Stomach (tissue), 9 donors: ENCODE results near the gene MAP3K10. TPM values are rescaled to one million over a fixed set of nuclear protein-coding genes. Genes with fewer than 3 reads are reported as not detected.

Experiments used
- DNase-seq, 2 donors: peaks; one replicate each; pipeline versions ENCODE4 v3.0.0 to v3.0.0-alpha.2; 2013 to 2019
- H3K27ac ChIP-seq, 5 donors: fragments of 200-600 bp in 4 of 5; sonication (generic) in 4 of 5; one replicate each; pipeline ENCODE4 v1.5.1; 2013 to 2019; ENCODE audit warnings: mild to moderate bottlenecking in 1 of 5, moderate library complexity in 1 of 5
- H3K27me3 ChIP-seq, 3 donors: fragments of 200-600 bp; sonication (generic); one replicate each; pipeline ENCODE4 v1.5.1; 2017 to 2019; ENCODE audit warnings: mixed run types in 1 of 3
- H3K36me3 ChIP-seq, 4 donors: fragments of 200-600 bp; sonication (generic); 1 replicate in 3 of 4; 2 replicates in 1 of 4; pipeline ENCODE4 v1.5.1; 2016 to 2019
- H3K4me1 ChIP-seq, 4 donors: fragments of 200-600 bp; sonication (generic); one replicate each; pipeline ENCODE4 v1.5.1; 2016 to 2019
- H3K4me3 ChIP-seq, 4 donors: fragments of 200-600 bp; sonication (generic) in 3 of 4; one replicate each; pipeline ENCODE4 v1.5.1; 2016 to 2019; ENCODE audit warnings: mild to moderate bottlenecking in 1 of 4
- H3K9me3 ChIP-seq, 4 donors: fragments of 200-600 bp; sonication (generic); one replicate each; pipeline ENCODE4 v1.5.1; 2016 to 2019
- CTCF ChIP-seq, 7 experiments: fragments of 450-650 bp in 4 of 7; fragments of 200-600 bp in 3 of 7; sonication (generic) in 3 of 7; IDR thresholded peaks; one replicate each; pipeline ENCODE4 v1.5.1; 2016 to 2019; ENCODE audit warnings: antibody characterized with exemption in 7 of 7, control low read depth in 2 of 7, mild to moderate bottlenecking in 1 of 7
- EP300 ChIP-seq: sonication (generic); formaldehyde crosslinking; IDR thresholded peaks from one replicate; pipeline ENCODE4 v1.6.1; 2017; ENCODE audit warnings: antibody characterized with exemption
- POLR2A ChIP-seq, 4 donors: fragments of 450-650 bp; IDR thresholded peaks; one replicate each; pipeline ENCODE4 v1.6.1; 2016; ENCODE audit warnings: antibody characterized with exemption in 4 of 4, control low read depth in 2 of 4, mild to moderate bottlenecking in 1 of 4, moderate library complexity in 1 of 4
- POLR2AphosphoS5 ChIP-seq, 3 donors: sonication (generic); formaldehyde crosslinking; IDR thresholded peaks; one replicate each; pipeline ENCODE4 v1.6.1; 2016; ENCODE audit warnings: antibody characterized with exemption in 3 of 3
- whole genome bisulfite sequencing, 5 donors: extraction: QIAGEN DNeasy Blood & Tissue Kit in 3 of 5; methylation state at CpG; one replicate each; pipeline versions ENCODE4 v1.1.5 to v1.1.7; 2013 to 2018; 5-methylcytosine and 5-hydroxymethylcytosine counted together
- intact Hi-C: fragments of 100-400 bp; cut with DNase I; formaldehyde crosslinking; loops from one replicate; pipeline ENCODE4 v1.15.1; 2023; ENCODE audit warnings: low total_unique reads
- polyA plus RNA-seq, 3 donors: library from polyadenylated mRNA; stranded (reverse); fragments of 200-250 nt; gene quantifications; one replicate each; pipeline ENCODE4 v1.2.3, GENCODE V29; 2013
- total RNA-seq, 5 donors: library from RNA; depleted of rRNA; stranded (reverse); fragments of >200 nt; gene quantifications; one replicate each; pipeline versions ENCODE4 v1.1.0 to v1.2.3, GENCODE V29; 2014 to 2016
- donor health status: healthy with polysubstance abuse.
- donor health status: Bipolar disorder and iron deficiency.
- donor health status: healthy.

MAP3K10 gene
- total and polyA plus RNA-seq, 8 donors = 5.2 to 34.5 (median 12.7) TPM

DNA sequence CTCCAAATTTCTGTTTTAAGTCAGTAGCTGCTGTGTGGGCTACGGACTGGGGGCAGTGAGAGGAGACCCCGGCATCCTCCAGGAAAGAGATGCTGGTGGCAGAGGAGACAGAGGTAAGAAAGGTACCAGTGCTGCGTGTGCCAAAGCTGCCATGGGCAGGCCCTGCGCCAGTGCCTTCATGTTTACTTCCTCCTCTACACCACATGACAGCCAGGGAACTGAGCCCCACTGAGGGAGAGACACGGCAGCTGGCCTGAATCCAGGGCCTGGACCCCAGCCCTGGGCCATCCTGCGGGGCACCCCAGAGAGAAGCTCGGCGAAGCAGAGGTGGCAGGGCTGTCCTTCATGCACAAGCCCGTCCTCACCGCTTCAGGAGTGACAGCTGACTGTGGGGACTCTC is 58.0 kb downstream of the MAP3K10 start:
- WGBS, 5 donors = 68 to 83% (median 73%) methylated on average over 10 of the region's 10 CpGs
- Histone ChIP-seq H3K4me1 (peaks cover 0 to 51% (median 16%) of the 10 kb centered on the region in 4 donors), H3K36me3 (peaks cover 9 to 66% (median 57%) of the 10 kb centered on the region in 4 donors), H3K27ac (no peak overlapping the region), H3K27me3 (no peaks in the 10 kb centered on the region), H3K9me3 (no peaks in the 10 kb centered on the region), H3K4me3 (no peak overlapping the region)
- no peak for DNase-seq
- no peak for TF ChIP-seq POLR2A (IDR thresholded peaks at IDR 0.05)
- TF ChIP-seq CTCF (IDR thresholded peaks at IDR 0.05) = no peak
- TF ChIP-seq POLR2AphosphoS5 (IDR thresholded peaks at IDR 0.05) = no peak
- no peak for TF ChIP-seq EP300
- intact Hi-C loops = no loop called here

DNA sequence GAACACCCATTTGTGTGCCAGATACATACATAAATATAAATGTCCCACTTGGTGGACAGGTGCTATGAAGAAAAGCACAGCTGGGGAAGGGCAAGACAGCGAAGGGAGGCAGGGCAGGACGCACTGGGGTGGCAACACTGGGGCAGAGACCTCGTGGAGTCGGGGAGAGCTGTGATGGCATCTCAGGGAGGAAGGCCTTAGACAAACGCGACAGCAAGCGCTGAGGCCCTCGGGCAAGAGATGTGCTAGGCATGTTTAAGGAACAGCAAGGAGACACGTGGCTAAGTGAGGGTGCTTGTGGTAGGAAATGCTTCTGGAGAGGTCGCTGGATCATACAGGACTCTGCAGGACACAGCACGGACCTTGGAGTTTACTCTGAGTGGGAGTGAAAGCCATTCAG is 58.6 kb downstream of the MAP3K10 start:
- H3K4me3 ChIP-seq = no peak overlapping the region
- peaks cover 0 to 45% (median 15%) of the 10 kb centered on the region in 4 donors for H3K4me1 ChIP-seq
- 81 to 90% (median 87%) methylated on average over 11 of the region's 11 CpGs for WGBS, 5 donors
- TF ChIP-seq POLR2AphosphoS5 (IDR thresholded peaks at IDR 0.05) (no peak), CTCF (IDR thresholded peaks at IDR 0.05) (no peak), POLR2A (IDR thresholded peaks at IDR 0.05) (no peak), EP300 (no peak)
- H3K27ac ChIP-seq = no peak overlapping the region
- no peak for DNase-seq
- H3K36me3 ChIP-seq = peaks cover 15 to 67% (median 63%) of the 10 kb centered on the region in 4 donors
- intact Hi-C loops = no loop called here
- no peaks in the 10 kb centered on the region for H3K9me3 ChIP-seq
- H3K27me3 ChIP-seq = no peaks in the 10 kb centered on the region

- H3K27me3 ChIP-seq = no peaks in the 10 kb centered on the region
- no peaks in the 10 kb centered on the region for H3K9me3 ChIP-seq
- no peak for DNase-seq
- H3K4me3 ChIP-seq = no peak overlapping the region
- no peak overlapping the region for H3K27ac ChIP-seq
- TF ChIP-seq EP300 (no peak), POLR2A (IDR thresholded peaks at IDR 0.05) (no peak), POLR2AphosphoS5 (IDR thresholded peaks at IDR 0.05) (no peak), CTCF (IDR thresholded peaks at IDR 0.05) (no peak)
- peaks cover 30 to 82% (median 77%) of the 10 kb centered on the region in 4 donors for H3K36me3 ChIP-seq
- intact Hi-C loops = no loop called here
- peaks cover 0 to 31% (median 9%) of the 10 kb centered on the region in 4 donors for H3K4me1 ChIP-seq
These were observed 60.0 kb downstream of the MAP3K10 start for GRCh38 chr19:40251244-40251643.

- Histone ChIP-seq H3K4me3 (no peak overlapping the region), H3K27ac (no peak overlapping the region), H3K36me3 (peaks cover 37 to 87% (median 82%) of the 10 kb centered on the region in 4 donors), H3K9me3 (no peaks in the 10 kb centered on the region), H3K4me1 (peaks cover 0 to 24% (median 12%) of the 10 kb centered on the region in 4 donors), H3K27me3 (no peaks in the 10 kb centered on the region)
- WGBS, 5 donors = 70 to 79% (median 76%) methylated on average over 4 of the region's 4 CpGs
- no peak for TF ChIP-seq POLR2A (IDR thresholded peaks at IDR 0.05)
- TF ChIP-seq EP300 = no peak
- no peak for TF ChIP-seq CTCF (IDR thresholded peaks at IDR 0.05)
- no peak for TF ChIP-seq POLR2AphosphoS5 (IDR thresholded peaks at IDR 0.05)
- intact Hi-C loops = no loop called here
- DNase-seq = no peak
These were observed 60.8 kb downstream of the MAP3K10 start for GRCh38 chr19:40251991-40252390.
